GM19025 (cell line): ENCODE data around the gene DEFB114.

Source experiments
- ATAC-seq: cut with Tn5 transposase; IDR thresholded peaks from one replicate; pipeline ENCODE4 v1.9.1; 2021; ENCODE audit warnings: mild to moderate bottlenecking, low read depth, moderate library complexity; ENCODE audit not compliant: unreplicated experiment

DEFB114 gene

GRCh38 chr6:49937811-49938210, 26.2 kb downstream of the DEFB114 start:
- no peak for ATAC-seq

GRCh38 chr6:49937017-49937416, 26.9 kb downstream of the DEFB114 start:
- no peak for ATAC-seq

GRCh38 chr6:49935387-49935786, 28.6 kb downstream of the DEFB114 start:
- ATAC-seq: no peak

GRCh38 chr6:49934770-49935169, 29.2 kb downstream of the DEFB114 start:
- ATAC-seq: no peak

- no peak for ATAC-seq
These were observed 30.4 kb downstream of the DEFB114 start for GRCh38 chr6:49933526-49933925.

- ATAC-seq: no peak
These were observed 34.6 kb downstream of the DEFB114 start for GRCh38 chr6:49929340-49929739.

- no peak for ATAC-seq
These were observed 40.1 kb downstream of the DEFB114 start for GRCh38 chr6:49923826-49924225.

- no peak for ATAC-seq
These were observed 43.9 kb downstream of the DEFB114 start for GRCh38 chr6:49919935-49920644.

GRCh38 chr6:49919261-49919660, 44.7 kb downstream of the DEFB114 start:
- no peak for ATAC-seq

GRCh38 chr6:49918787-49919186, 45.2 kb downstream of the DEFB114 start:
- ATAC-seq: no peak

- no peak for ATAC-seq
These were observed 48.9 kb downstream of the DEFB114 start for GRCh38 chr6:49915035-49915434.

GRCh38 chr6:49913636-49914375, 50.2 kb downstream of the DEFB114 start:
- ATAC-seq: no peak

GRCh38 chr6:49912196-49912595, 51.8 kb downstream of the DEFB114 start:
- no peak for ATAC-seq

- ATAC-seq: no peak
These were observed 52.7 kb downstream of the DEFB114 start for GRCh38 chr6:49911252-49911651.
